H1 (cell line): ENCODE measurements around the gene TSKS. TPM values are rescaled to one million over a fixed set of nuclear protein-coding genes. Genes with fewer than 3 reads are reported as not detected.

ENCODE experiments used
- BACH1 ChIP-seq: IDR thresholded peaks from 2 replicates; pipeline ENCODE4 v1.6.1; 2012; ENCODE audit warnings: low read length, improper control_type of control experiment
- CTBP2 ChIP-seq: IDR thresholded peaks from 2 replicates; pipeline ENCODE4 v1.7.0; 2011; ENCODE audit warnings: borderline replicate concordance, mild to moderate bottlenecking, moderate library complexity, mixed read lengths, low read length; ENCODE audit not compliant: insufficient read depth, insufficient read length
- NANOG ChIP-seq: IDR thresholded peaks from 2 replicates; pipeline ENCODE4 v1.6.1; 2011; ENCODE audit warnings: low read length, low read depth, mild to moderate bottlenecking, inconsistent platforms; ENCODE audit not compliant: insufficient read depth, poor library complexity, severe bottlenecking
- RFX5 ChIP-seq: IDR thresholded peaks from 2 replicates; pipeline ENCODE4 v1.6.1; 2011; ENCODE audit warnings: low read depth, low read length, improper control_type of control experiment, borderline replicate concordance
- SRF ChIP-seq: IDR thresholded peaks from 2 replicates; pipeline ENCODE4 v1.6.1; 2011; ENCODE audit warnings: mild to moderate bottlenecking, low read depth, low read length, moderate library complexity
- TAF1 ChIP-seq: IDR thresholded peaks from 2 replicates; pipeline ENCODE4 v1.6.1; 2011; ENCODE audit warnings: mild to moderate bottlenecking, low read depth, low read length
- polyA plus RNA-seq, 7 experiments: library from polyadenylated mRNA; depleted of rRNA in 3 of 7; stranded (reverse) in 5 of 7; unstranded in 2 of 7; fragments of >200 nt in 5 of 7; fragments of 200-250 nt in 2 of 7; gene quantifications; 1 replicate in 5 of 7; 2 replicates in 1 of 7; 4 replicates in 1 of 7; pipeline versions ENCODE4 v1.2.1 to v1.2.3, GENCODE V29; 2011 to 2013; ENCODE audit warnings: missing spikeins in 2 of 7, mixed read lengths in 2 of 7
- total RNA-seq: library from RNA; stranded (reverse); fragmentation: NEBNext Ultra II Directional; extraction: Animal tissue kit (Norgen Biotek cat#: 25700); gene quantifications from 2 replicates; pipeline ENCODE4 v1.2.1, GENCODE V29; 2021
- TF ChIP-seq, protein P1 (sequence below): IDR thresholded peaks from 2 replicates; pipeline ENCODE4 v1.6.1; 2011; ENCODE audit warnings: low read length, improper control_type of control experiment
- TF ChIP-seq, protein P2 (sequence below): IDR thresholded peaks from 2 replicates; pipeline ENCODE4 v1.6.1; 2012; ENCODE audit warnings: inconsistent platforms

Gene TSKS
- total and polyA plus RNA-seq, 2 of the 8 experiments (the other 6 are each of a cell fraction or from before 2014, with no cell fraction given) = 0.21 TPM; not detected in 1

DNA sequence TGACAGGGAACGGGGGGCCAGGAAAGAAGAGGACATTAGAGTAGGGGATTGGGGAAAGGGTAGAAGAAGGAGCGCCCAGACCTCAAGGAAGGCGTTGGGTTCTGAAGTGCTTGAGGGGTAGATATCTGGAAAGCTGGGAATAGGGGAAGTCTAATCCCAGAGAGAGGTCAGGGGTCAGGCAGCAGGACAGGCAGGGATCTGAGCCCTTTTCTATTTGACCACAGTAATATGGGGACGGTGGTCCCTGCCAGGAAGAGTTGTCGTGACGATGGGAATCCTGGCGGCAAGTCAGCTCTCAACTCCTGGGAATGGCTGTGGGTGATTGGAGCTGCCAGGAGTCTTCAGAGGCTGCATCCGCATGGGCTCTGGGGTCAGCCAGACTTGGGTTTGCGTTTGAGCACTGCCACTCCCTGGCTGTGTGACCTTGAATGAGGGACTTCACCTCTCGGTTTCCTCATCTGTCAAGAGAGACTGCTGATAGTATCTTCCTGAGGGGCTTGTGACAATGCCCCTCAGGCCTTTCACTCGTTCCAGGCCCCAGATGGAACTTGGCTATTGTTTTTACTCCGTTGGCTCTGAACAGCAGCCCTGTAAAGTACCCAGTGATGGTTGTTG lies 5.0 kb upstream of the TSKS start (continued):
- TF ChIP-seq, protein P1, sequence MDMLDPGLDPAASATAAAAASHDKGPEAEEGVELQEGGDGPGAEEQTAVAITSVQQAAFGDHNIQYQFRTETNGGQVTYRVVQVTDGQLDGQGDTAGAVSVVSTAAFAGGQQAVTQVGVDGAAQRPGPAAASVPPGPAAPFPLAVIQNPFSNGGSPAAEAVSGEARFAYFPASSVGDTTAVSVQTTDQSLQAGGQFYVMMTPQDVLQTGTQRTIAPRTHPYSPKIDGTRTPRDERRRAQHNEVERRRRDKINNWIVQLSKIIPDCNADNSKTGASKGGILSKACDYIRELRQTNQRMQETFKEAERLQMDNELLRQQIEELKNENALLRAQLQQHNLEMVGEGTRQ = no peak
- no peak for TF ChIP-seq TAF1
- no peak for TF ChIP-seq SRF
- no peak for TF ChIP-seq NANOG
- no peak for TF ChIP-seq CTBP2
- TF ChIP-seq RFX5 = no peak
- TF ChIP-seq, protein P2, sequence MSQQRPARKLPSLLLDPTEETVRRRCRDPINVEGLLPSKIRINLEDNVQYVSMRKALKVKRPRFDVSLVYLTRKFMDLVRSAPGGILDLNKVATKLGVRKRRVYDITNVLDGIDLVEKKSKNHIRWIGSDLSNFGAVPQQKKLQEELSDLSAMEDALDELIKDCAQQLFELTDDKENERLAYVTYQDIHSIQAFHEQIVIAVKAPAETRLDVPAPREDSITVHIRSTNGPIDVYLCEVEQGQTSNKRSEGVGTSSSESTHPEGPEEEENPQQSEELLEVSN = no peak
- no peak for TF ChIP-seq BACH1
